Measurements from ENCODE around the gene ZNF710. TPM values are rescaled to one million over a fixed set of nuclear protein-coding genes. Genes with fewer than 3 reads are reported as not detected.
A peak's percentile ranks its signal among the peaks of the same experiment; 100 is the strongest.

The ZNF710 gene
- total RNA-seq, 1 experiment from 2014 or later: 5.6 TPM

GRCh38 chr15:90079619-90080457 lies 78.7 kb downstream of the ZNF710 start:
- DNase-seq (ENCODE audit: low read depth): no peak

- no peak for DNase-seq (ENCODE audit: low read depth)
Measured at GRCh38 chr15:90080458-90080755, 79.3 kb downstream of the ZNF710 start.

- DNase-seq (ENCODE audit: low read depth): no peak
Measured at GRCh38 chr15:90080818-90081393, 79.8 kb downstream of the ZNF710 start.

GRCh38 chr15:90082140-90082715 lies 81.1 kb downstream of the ZNF710 start:
- no peak for DNase-seq (ENCODE audit: low read depth)

- DNase-seq (ENCODE audit: low read depth): no peak
Measured at GRCh38 chr15:90083419-90083818, 82.3 kb downstream of the ZNF710 start.

GRCh38 chr15:90083954-90084607 lies 83.0 kb downstream of the ZNF710 start:
- DNase-seq (ENCODE audit: low read depth): no peak

- DNase-seq (ENCODE audit: low read depth): no peak
Measured at GRCh38 chr15:90084876-90085423, 83.8 kb downstream of the ZNF710 start.

GRCh38 chr15:90085565-90085964 lies 84.4 kb downstream of the ZNF710 start:
- DNase-seq (ENCODE audit: low read depth): no peak

GRCh38 chr15:90086868-90087268 lies 85.7 kb downstream of the ZNF710 start:
- peak; percentile 40 for DNase-seq (ENCODE audit: low read depth)

- peak; percentile 36 for DNase-seq (ENCODE audit: low read depth)
Measured at GRCh38 chr15:90087454-90088154, 86.5 kb downstream of the ZNF710 start.

- DNase-seq (ENCODE audit: low read depth): no peak
Measured at GRCh38 chr15:90090226-90090848, 89.2 kb downstream of the ZNF710 start.

GRCh38 chr15:90091156-90091931 lies 90.2 kb downstream of the ZNF710 start:
- DNase-seq (ENCODE audit: low read depth): no peak

GRCh38 chr15:90095521-90095959 lies 94.4 kb downstream of the ZNF710 start:
- no peak for DNase-seq (ENCODE audit: low read depth)

GRCh38 chr15:90097475-90097874 lies 96.4 kb downstream of the ZNF710 start:
- no peak for DNase-seq (ENCODE audit: low read depth)

- no peak for DNase-seq (ENCODE audit: low read depth)
Measured at GRCh38 chr15:90099072-90099867, 98.1 kb downstream of the ZNF710 start.

- peak; percentile 61 for DNase-seq (ENCODE audit: low read depth)
Measured at GRCh38 chr15:90099868-90100831, 99.0 kb downstream of the ZNF710 start.

- peak; percentile 25 for DNase-seq (ENCODE audit: low read depth)
Measured at GRCh38 chr15:90101130-90101968, 100.2 kb downstream of the ZNF710 start.
